ENCODE results near the gene TMCO1.
"Not testable (repeated sequence)": the region's sequence is repeated elsewhere in the genome, so short reads cannot be mapped to it uniquely, and the experiment has no call there.

Gene TMCO1

DNA sequence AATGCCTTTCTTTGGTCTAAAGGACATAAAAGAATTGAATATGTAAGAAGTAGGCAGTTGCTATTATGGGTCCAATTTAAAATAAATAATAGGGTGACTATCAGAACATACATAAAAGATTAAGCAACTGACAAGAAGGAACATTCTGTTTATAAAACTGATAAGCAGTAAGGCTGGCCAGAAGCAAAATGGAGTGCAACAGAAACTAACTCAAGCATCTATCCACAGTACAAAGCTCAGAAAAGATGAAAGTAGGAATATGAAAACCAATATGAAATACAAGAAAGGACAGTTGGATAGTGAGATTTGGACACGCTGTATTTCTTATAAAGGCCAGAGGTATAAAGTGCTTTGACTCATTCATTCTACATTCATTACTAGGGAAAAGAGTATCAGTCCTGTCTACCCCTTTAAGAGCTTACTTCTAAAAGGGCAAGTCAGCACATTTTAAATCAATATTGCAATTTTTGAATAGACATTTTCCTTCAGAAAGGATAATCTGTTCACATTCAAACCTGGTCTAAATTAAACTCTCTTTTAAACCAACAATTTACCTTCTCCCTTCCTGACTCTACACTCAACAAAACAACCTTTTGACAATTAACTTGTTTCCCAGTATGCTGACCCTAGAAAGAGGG lies 84.7 kb downstream of the TMCO1 start:
- no peak for DNase-seq

DNA sequence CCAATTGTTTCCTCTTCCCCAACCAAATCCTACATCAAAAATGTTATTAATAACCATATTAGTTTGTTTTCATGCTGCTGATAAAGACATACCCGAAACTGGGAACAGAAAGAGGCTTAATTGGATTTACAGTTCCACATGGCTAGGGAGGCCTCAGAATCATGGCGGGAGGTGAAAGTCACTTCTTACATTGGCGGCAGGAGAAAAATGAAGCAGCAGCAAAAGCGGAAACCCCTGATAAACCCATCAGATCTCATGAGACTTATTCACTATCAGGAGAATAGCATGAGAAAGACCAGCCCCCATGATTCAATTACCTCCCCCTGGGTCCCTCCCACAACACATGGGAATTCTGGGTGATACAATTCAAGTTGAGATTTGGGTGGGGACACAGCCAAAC lies 87.9 kb downstream of the TMCO1 start:
- DNase-seq = not testable (repeated sequence)

DNA sequence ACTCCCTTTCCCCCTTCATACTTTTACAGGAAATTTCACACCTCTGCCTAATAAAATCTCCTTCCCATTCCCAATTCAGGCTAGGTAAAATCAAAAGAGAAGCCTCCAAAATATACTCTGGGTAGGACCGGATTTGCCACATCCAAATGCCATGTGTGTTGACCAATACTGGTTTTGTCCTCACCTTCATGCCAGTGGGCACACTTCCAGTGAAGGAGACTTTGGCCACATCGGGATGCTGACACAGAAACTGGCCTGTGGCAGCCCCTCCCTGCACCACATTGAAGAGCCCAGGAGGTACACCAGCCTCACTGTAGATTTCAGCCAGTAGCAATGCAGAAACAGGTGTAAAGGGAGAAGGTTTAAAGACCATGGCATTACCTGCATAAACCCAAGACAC lies 88.4 kb downstream of the TMCO1 start:
- DNase-seq = no peak

DNA sequence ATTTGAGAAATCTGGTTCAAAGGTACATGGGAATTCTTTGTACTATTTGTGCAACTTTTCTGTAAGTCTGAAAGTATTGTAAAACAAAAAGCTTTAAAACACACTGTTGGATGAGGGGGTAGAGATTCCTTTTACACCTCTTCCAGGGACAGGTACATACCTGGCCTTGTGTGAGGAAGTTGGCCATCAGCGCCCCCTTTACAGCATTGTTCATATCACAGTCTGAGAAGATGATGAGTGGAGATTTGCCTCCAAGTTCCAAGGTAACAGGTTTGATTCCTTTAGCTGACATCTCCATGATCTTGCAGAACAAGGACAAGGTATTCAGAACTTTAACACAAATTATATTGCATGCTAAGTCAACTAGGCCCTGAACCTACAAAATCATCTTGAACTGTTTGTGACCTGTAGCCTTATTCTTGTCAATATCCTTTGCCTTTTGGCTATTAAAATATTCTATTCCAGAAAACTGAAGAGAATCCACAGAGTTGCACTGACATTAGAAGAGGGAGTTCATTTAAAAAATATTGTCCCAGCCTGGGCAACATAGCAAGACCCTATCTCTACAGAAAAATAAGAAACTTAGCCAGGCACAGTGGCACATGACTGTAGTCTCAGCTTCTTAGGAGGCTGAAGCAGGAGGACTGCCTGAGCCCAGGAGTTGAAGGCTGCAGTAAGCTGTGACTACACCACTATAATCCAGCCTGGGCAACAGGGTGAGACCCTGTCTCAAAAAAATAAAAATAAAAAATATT lies 89.2 kb downstream of the TMCO1 start:
- DNase-seq = no peak

DNA sequence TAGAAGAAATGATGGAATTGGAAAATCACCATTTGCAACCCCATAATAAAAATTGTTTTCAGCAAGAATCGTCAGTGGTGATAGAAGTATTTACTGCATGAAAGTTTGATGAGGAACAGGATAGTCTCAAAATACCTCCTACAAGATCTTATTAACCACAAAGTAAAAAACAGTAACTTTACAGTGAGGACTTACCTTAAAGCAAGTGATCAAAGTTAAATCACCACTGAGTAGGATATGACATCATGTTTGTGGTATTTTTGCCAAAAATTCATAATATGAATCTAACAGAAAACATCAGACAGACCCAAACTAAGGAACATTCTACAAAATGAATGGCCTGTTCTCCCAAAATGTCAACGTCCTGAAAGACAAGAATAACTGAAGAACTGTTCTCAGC lies 90.2 kb downstream of the TMCO1 start:
- no peak for DNase-seq

All from OCI-M1 (cell line).